ENCODE measurements around the gene DNM1.

GRCh38 chr9:128253140-128253990 is 50.2 kb downstream of the DNM1 start:
- TF ChIP-seq CTCF (IDR thresholded peaks at IDR 0.05) (no peak), POLR2A (IDR thresholded peaks at IDR 0.05) (no peak)
